Colonic mucosa (tissue), 4 donors: ENCODE measurements around the gene NRXN2. TPM values are rescaled to one million over a fixed set of nuclear protein-coding genes. Genes with fewer than 3 reads are reported as not detected.
"Not testable (repeated sequence)": the region's sequence is repeated elsewhere in the genome, so short reads cannot be mapped to it uniquely, and the experiment has no call there.

Experiments
- DNase-seq: peaks from one replicate; pipeline ENCODE4 v3.0.0-alpha.2; 2020
- H3K27ac ChIP-seq: fragments of 200-600 bp; one replicate; pipeline ENCODE4 v1.8.0; 2021
- H3K27me3 ChIP-seq: fragments of 200-600 bp; one replicate; pipeline ENCODE4 v1.8.0; 2021
- H3K36me3 ChIP-seq: fragments of 200-600 bp; one replicate; pipeline ENCODE4 v1.8.0; 2021
- H3K4me1 ChIP-seq: fragments of 200-600 bp; one replicate; pipeline ENCODE4 v1.8.0; 2021; ENCODE audit warnings: mild to moderate bottlenecking
- H3K4me3 ChIP-seq: fragments of 200-600 bp; one replicate; pipeline ENCODE4 v1.8.0; 2021
- H3K9ac ChIP-seq, 2 donors: one replicate each; pipeline ENCODE4 v1.7.0; 2013; ENCODE audit warnings: control low read depth in 2 of 2, low read depth in 2 of 2, low read length in 2 of 2
- H3K9me3 ChIP-seq: fragments of 200-600 bp; one replicate; pipeline ENCODE4 v1.8.0; 2021
- intact Hi-C: fragments of 100-400 bp; cut with DNase I; formaldehyde crosslinking; loops from one replicate; pipeline ENCODE4 v1.14.1; 2022
- total RNA-seq, 2 donors: library from RNA; stranded (reverse); fragmentation: NEBNext Ultra II Directional in 1 of 2; extraction: Animal tissue kit (Norgen Biotek cat#: 25700) in 1 of 2; gene quantifications; one replicate each; pipeline ENCODE4 v1.2.1, GENCODE V29; 2021
- TF ChIP-seq, protein P1 (sequence below): fragments of 200-600 bp; IDR thresholded peaks from one replicate; pipeline ENCODE4 v1.8.0; 2022; ENCODE audit warnings: antibody characterized with exemption, mild to moderate bottlenecking
- donor health status: healthy.
- donor health status: DM: no; HTN: no; CAD: no.
- donor health status: DM: no; HTN: no; CAD: no.

NRXN2 gene
- total RNA-seq, 2 donors from 2014 or later: 2.2 to 5.4 TPM

DNA sequence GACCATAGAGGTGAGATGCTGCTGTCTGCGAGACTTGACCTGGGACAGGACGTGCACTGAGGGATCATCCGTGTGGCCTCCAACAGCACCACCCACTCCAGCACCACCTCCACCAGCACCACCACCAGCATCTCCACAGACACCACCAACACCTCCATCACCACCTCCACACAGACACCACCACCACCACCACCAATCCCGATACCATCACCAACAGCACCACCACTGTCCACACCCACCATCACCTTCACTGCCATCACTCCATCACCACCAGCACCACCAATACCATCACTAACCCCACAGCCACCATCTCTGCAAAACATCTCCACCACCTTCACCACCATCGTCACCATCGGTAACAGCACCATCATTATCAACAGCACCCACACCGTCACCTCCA lies 158.6 kb downstream of the NRXN2 start:
- TF ChIP-seq, protein P1, sequence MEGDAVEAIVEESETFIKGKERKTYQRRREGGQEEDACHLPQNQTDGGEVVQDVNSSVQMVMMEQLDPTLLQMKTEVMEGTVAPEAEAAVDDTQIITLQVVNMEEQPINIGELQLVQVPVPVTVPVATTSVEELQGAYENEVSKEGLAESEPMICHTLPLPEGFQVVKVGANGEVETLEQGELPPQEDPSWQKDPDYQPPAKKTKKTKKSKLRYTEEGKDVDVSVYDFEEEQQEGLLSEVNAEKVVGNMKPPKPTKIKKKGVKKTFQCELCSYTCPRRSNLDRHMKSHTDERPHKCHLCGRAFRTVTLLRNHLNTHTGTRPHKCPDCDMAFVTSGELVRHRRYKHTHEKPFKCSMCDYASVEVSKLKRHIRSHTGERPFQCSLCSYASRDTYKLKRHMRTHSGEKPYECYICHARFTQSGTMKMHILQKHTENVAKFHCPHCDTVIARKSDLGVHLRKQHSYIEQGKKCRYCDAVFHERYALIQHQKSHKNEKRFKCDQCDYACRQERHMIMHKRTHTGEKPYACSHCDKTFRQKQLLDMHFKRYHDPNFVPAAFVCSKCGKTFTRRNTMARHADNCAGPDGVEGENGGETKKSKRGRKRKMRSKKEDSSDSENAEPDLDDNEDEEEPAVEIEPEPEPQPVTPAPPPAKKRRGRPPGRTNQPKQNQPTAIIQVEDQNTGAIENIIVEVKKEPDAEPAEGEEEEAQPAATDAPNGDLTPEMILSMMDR: no peak
- H3K4me1 ChIP-seq: no peaks in the 10 kb centered on the region
- intact Hi-C loops: no loop called here
- DNase-seq: no peak
- no peak overlapping the region for H3K4me3 ChIP-seq
- H3K9me3 ChIP-seq: no peaks in the 10 kb centered on the region
- no peaks in the 10 kb centered on the region for H3K36me3 ChIP-seq
- H3K27me3 ChIP-seq: no peaks in the 10 kb centered on the region
- H3K27ac ChIP-seq: no peak overlapping the region
- no peak overlapping the region for H3K9ac ChIP-seq

DNA sequence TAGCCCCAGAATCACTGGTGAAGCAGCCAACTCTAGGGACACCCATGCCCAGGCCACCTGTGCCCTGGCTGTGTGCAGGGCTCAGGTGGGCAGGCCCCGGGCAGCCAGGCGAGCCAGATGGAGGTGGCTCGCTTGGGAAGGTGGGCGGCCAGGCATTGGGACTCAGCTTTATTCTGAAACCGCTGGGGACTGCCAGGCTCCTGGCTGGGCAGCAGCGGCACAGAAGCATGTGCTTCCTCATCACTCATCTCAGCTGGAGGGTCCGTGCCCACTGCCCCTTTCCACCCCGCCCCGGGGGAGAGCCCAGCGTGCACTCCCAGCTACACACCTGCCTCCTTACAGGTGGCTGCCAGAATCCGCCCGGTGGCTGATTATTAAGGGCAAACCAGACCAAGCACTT lies 159.0 kb downstream of the NRXN2 start:
- Histone ChIP-seq H3K27me3 (no peaks in the 10 kb centered on the region), H3K36me3 (no peaks in the 10 kb centered on the region), H3K4me1 (no peaks in the 10 kb centered on the region), H3K9me3 (no peaks in the 10 kb centered on the region), H3K27ac (no peak overlapping the region), H3K4me3 (no peak overlapping the region), H3K9ac (no peak overlapping the region)
- TF ChIP-seq, protein P1: no peak
- DNase-seq: no peak
- intact Hi-C loops: no loop called here

DNA sequence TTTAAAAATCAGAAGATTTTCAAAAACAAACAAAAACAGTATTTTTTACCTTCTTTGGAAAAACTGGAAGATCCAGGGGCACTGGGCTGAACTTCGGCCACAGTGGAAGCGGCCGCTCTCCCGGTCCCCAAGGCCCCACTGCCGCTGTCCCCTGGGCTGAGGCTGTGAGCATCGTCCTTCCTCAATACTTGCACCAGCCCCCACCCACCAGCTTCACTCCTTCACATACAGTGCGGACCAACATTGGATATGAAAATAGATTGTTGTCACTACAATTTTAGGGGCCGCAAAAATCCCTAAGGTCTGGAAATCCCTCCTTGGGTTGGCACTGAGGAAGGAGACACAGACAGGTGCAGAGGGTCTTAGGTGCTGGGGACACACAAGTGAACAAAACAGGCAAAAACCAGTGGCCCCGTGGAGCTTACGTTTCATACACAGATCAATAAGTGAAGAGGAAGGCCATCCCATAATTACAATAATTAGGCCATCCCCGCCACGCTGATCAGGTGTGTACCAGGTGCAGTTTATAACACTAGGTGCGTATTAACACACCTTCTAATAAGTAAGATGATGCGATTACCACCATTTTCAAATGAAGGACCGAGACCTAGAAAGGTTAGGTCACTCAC lies 160.2 kb downstream of the NRXN2 start:
- no peaks in the 10 kb centered on the region for H3K27me3 ChIP-seq
- intact Hi-C loops: no loop called here

DNA sequence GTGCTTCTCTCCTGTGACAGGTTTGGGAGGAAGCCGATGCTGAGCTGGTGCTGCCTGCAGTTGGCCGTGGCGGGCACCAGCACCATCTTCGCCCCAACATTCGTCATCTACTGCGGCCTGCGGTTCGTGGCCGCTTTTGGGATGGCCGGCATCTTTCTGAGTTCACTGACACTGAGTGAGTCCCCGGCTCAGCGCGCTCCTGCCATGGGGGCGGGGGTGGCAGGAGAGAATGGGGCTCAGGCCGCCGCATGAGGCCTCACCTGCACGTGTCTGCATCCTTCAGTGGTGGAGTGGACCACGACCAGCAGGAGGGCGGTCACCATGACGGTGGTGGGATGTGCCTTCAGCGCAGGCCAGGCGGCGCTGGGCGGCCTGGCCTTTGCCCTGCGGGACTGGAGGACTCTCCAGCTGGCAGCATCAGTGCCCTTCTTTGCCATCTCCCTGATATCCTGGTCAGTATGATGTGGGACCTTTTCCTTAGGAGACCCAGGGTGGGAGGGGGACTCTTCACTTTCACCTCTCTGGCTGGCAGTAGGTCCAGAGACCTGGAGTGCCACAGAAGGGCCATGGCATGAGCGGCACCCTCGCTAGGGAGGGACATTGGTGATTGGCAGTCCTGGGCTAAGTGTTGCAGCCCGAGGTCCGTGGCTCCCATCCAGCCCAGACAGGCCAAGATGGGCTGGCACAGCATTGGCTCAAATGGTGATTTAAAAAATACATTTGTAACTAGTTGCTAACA lies 160.8 kb downstream of the NRXN2 start:
- no peak for DNase-seq
- H3K27ac ChIP-seq: no peak overlapping the region
- H3K9ac ChIP-seq: no peak overlapping the region
- H3K4me3 ChIP-seq: no peak overlapping the region
- no peaks in the 10 kb centered on the region for H3K36me3 ChIP-seq
- intact Hi-C loops: no loop called here
- H3K27me3 ChIP-seq: no peaks in the 10 kb centered on the region
- no peaks in the 10 kb centered on the region for H3K9me3 ChIP-seq
- TF ChIP-seq, protein P1: no peak
- H3K4me1 ChIP-seq: no peaks in the 10 kb centered on the region

More for the DNA sequence above, 160.2 kb downstream of the NRXN2 start:
- Histone ChIP-seq H3K9ac (no peak overlapping the region), H3K27ac (no peak overlapping the region), H3K36me3 (no peaks in the 10 kb centered on the region), H3K4me1 (no peaks in the 10 kb centered on the region), H3K9me3 (no peaks in the 10 kb centered on the region), H3K4me3 (no peak overlapping the region)
- TF ChIP-seq, protein P1: no peak
- DNase-seq: no peak

DNA sequence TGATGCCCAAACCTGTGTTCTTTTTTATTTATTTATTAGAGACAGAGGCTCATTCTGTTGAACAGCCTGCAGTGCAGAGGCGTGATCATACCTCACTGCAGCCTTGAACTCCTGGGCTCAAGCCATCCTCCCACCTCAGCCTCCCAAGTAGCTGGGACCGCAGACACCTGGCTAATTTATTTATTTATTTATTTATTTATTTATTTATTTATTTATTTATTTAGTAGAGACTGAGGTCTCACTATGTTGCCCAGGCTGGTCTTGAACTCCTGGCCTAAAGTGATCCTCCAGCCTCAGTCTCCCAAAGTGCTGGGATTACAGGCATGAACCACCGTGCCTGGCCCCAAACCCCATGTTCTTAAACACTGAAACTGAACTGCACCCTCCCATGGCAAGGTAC lies 161.6 kb downstream of the NRXN2 start:
- H3K9me3 ChIP-seq, H3K27me3 ChIP-seq, H3K36me3 ChIP-seq, DNase-seq, H3K27ac ChIP-seq, H3K4me3 ChIP-seq, H3K9ac ChIP-seq, intact Hi-C loops, H3K4me1 ChIP-seq: not testable (repeated sequence)

DNA sequence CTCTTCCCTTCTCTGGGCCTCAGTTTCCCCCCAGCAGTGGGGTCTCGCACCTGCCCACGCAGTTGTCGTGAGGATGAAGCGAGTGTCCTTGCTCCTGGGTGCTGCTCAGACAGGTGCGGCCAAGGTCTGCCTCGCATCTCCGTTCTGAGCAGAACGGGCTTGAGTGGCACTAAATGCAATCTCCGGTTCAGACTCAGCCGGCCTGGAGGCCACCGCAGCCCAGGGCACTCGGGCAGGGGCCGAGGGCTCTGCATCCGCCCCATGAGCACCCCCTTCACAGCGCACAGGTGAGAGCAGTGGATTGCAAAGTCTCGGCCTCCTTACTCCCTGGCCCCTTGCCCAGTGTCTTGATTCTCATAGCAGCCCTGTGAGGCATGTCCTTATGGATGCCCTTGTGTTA lies 162.1 kb downstream of the NRXN2 start:
- DNase-seq: no peak
- intact Hi-C loops: no loop called here
- no peaks in the 10 kb centered on the region for H3K9me3 ChIP-seq

More for the DNA sequence above, 162.1 kb downstream of the NRXN2 start:
- no peaks in the 10 kb centered on the region for H3K36me3 ChIP-seq
- H3K4me3 ChIP-seq: no peak overlapping the region
- H3K27ac ChIP-seq: no peak overlapping the region
- H3K9ac ChIP-seq: no peak overlapping the region
- H3K27me3 ChIP-seq: no peaks in the 10 kb centered on the region
- no peaks in the 10 kb centered on the region for H3K4me1 ChIP-seq
- TF ChIP-seq, protein P1: no peak
